Pancreas (tissue), 10 donors: ENCODE data around the gene NELL1. TPM values are rescaled to one million over a fixed set of nuclear protein-coding genes. Genes with fewer than 3 reads are reported as not detected.
"Not testable (repeated sequence)": the region's sequence is repeated elsewhere in the genome, so short reads cannot be mapped to it uniquely, and the experiment has no call there.

Experiments used
- ATAC-seq, 4 donors: fragments of 200-7000 bp; cut with Tn5 transposase; one replicate each; pipeline versions ENCODE4 v1.8.0 to v1.9.1; 2020; ENCODE audit warnings: mild to moderate bottlenecking in 4 of 4, moderate library complexity in 4 of 4
- DNase-seq, 6 donors: peaks; one replicate each; pipeline ENCODE4 v3.0.0-alpha.2; 2020
- FAIRE-seq: peaks from 2 replicates; lab custom pipeline; 2012; peaks lifted over from hg19 to GRCh38; lab: Jason Lieb, UNC
- H3K27ac ChIP-seq, 4 donors: fragments of 200-600 bp; sonication (generic); 1 replicate in 3 of 4; 2 replicates in 1 of 4; pipeline versions ENCODE4 v1.5.0 to v1.8.0; 2020
- H3K27me3 ChIP-seq, 4 donors: fragments of 200-600 bp; one replicate each; pipeline ENCODE4 v1.8.0; 2021
- H3K36me3 ChIP-seq, 3 donors: fragments of 200-600 bp; sonication (generic) in 1 of 3; one replicate each; pipeline versions ENCODE4 v1.5.0 to v1.8.0; 2020 to 2021
- H3K4me1 ChIP-seq, 3 donors: fragments of 200-600 bp; one replicate each; pipeline ENCODE4 v1.8.0; 2021
- H3K4me3 ChIP-seq, 4 donors: fragments of 200-600 bp; sonication (generic) in 2 of 4; one replicate each; pipeline versions ENCODE4 v1.5.0 to v1.8.0; 2020 to 2021
- H3K9me3 ChIP-seq, 4 donors: fragments of 200-600 bp; one replicate each; pipeline ENCODE4 v1.8.0; 2021
- CTCF ChIP-seq, 4 donors: fragments of 200-600 bp; sonication (generic) in 3 of 4; IDR thresholded peaks; one replicate each; pipeline versions ENCODE4 v1.5.0 to v1.8.0; 2021; ENCODE audit warnings: antibody characterized with exemption in 4 of 4
- WGBS, 2 donors: extraction: QIAGEN DNeasy Blood & Tissue Kit; methylation state at CpG; one replicate each; pipeline ENCODE4 v1.1.7; 2013; 5-methylcytosine and 5-hydroxymethylcytosine counted together
- intact Hi-C, 3 donors: fragments of 100-400 bp; cut with DNase I; formaldehyde crosslinking; loops; one replicate each; pipeline versions ENCODE4 v1.11.1 to v1.14.2; 2022
- polyA plus RNA-seq, 2 donors: library from polyadenylated mRNA; stranded (reverse); fragments of 200-250 nt; gene quantifications; one replicate each; pipeline ENCODE4 v1.2.3, GENCODE V29; 2013
- total RNA-seq, 6 donors: library from RNA; stranded (reverse); fragmentation: NEBNext Ultra II Directional in 4 of 6; extraction: Animal tissue kit (Norgen Biotek cat#: 25700) in 4 of 6; gene quantifications; one replicate each; pipeline versions ENCODE4 v1.2.1 to v1.2.4, GENCODE V29; 2021 to 2023
- donor health status: healthy with polysubstance abuse.
- donor health status: DM: no; HTN: no; CAD: no; lungs with moderate emphysema.
- donor health status: DM: no; HTN: no; CAD: no.
- donor health status: control.
- donor health status: control.
- donor health status: Bipolar disorder and iron deficiency.
- donor health status: DM: yes; HTN: yes; CAD: no.
- donor health status: DM: no; HTN: no; CAD: no.
- donor health status: DM: no; HTN: no; CAD: no.
- donor health status: DM: yes; HTN: yes; CAD: no.

Gene NELL1
- total and polyA plus RNA-seq, 8 donors = not detected

GRCh38 chr11:21133722-21134121 lies 464.3 kb downstream of the NELL1 start:
- Histone ChIP-seq H3K27ac (no peak overlapping the region), H3K4me1 (no peaks in the 10 kb centered on the region), H3K9me3 (no peaks in the 10 kb centered on the region), H3K36me3 (no peaks in the 10 kb centered on the region), H3K27me3 (no peaks in the 10 kb centered on the region), H3K4me3 (no peak overlapping the region)
- ATAC-seq (no peak), DNase-seq (peak in 1 of 6 donors; percentile 41), FAIRE-seq (no peak)
- WGBS, 2 donors = 69% methylated on average over 6 of the region's 6 CpGs
- intact Hi-C loops = no loop called here
- TF ChIP-seq CTCF (IDR thresholded peaks at IDR 0.05) = no peak

GRCh38 chr11:21137803-21138202 lies 468.4 kb downstream of the NELL1 start:
- no peak for FAIRE-seq
- no peak overlapping the region for H3K4me3 ChIP-seq
- no peaks in the 10 kb centered on the region for H3K27me3 ChIP-seq
- no peaks in the 10 kb centered on the region for H3K4me1 ChIP-seq
- 50 to 53% methylated on average over 6 of the region's 6 CpGs for WGBS, 2 donors
- no peak for DNase-seq
- H3K9me3 ChIP-seq = no peaks in the 10 kb centered on the region
- no peaks in the 10 kb centered on the region for H3K36me3 ChIP-seq
- no peak for ATAC-seq
- no peak for TF ChIP-seq CTCF (IDR thresholded peaks at IDR 0.05)
- no peak overlapping the region for H3K27ac ChIP-seq
- intact Hi-C loops = no loop called here

- not testable (repeated sequence) for H3K36me3 ChIP-seq, H3K9me3 ChIP-seq, ATAC-seq
Measured at GRCh38 chr11:21141557-21141956, 472.2 kb downstream of the NELL1 start.

GRCh38 chr11:21142007-21142406 lies 472.6 kb downstream of the NELL1 start:
- WGBS, 2 donors = 48% methylated on average over 2 of the region's 2 CpGs
- Histone ChIP-seq H3K27ac (no peak overlapping the region), H3K9me3 (no peaks in the 10 kb centered on the region), H3K4me3 (no peak overlapping the region), H3K27me3 (no peaks in the 10 kb centered on the region), H3K36me3 (no peaks in the 10 kb centered on the region), H3K4me1 (no peaks in the 10 kb centered on the region)
- TF ChIP-seq CTCF (IDR thresholded peaks at IDR 0.05) = no peak
- FAIRE-seq (no peak), ATAC-seq (no peak), DNase-seq (no peak)
- intact Hi-C loops = no loop called here

More at GRCh38 chr11:21141557-21141956, 472.2 kb downstream of the NELL1 start:
- H3K4me1 ChIP-seq, H3K27ac ChIP-seq, FAIRE-seq, H3K4me3 ChIP-seq, DNase-seq, intact Hi-C loops, H3K27me3 ChIP-seq: not testable (repeated sequence)
- 74 to 75% methylated on average over 4 of the region's 4 CpGs for WGBS, 2 donors

GRCh38 chr11:21144531-21144930 lies 475.1 kb downstream of the NELL1 start:
- WGBS, 2 donors = 57 to 74% methylated on average over 2 of the region's 2 CpGs
- ATAC-seq (no peak), DNase-seq (no peak), FAIRE-seq (no peak)
- intact Hi-C loops = no loop called here
- Histone ChIP-seq H3K27me3 (no peaks in the 10 kb centered on the region), H3K27ac (no peak overlapping the region), H3K36me3 (no peaks in the 10 kb centered on the region), H3K9me3 (no peaks in the 10 kb centered on the region), H3K4me1 (no peaks in the 10 kb centered on the region), H3K4me3 (no peak overlapping the region)
- no peak for TF ChIP-seq CTCF (IDR thresholded peaks at IDR 0.05)
